Right renal cortex interstitium (tissue), 3 donors: ENCODE results near the gene CSH2. TPM values are rescaled to one million over a fixed set of nuclear protein-coding genes. Genes with fewer than 3 reads are reported as not detected.
"Not testable (repeated sequence)": the region's sequence is repeated elsewhere in the genome, so short reads cannot be mapped to it uniquely, and the experiment has no call there.

ENCODE experiments used
- DNase-seq, 3 donors: peaks; one replicate each; pipeline ENCODE4 v3.0.0-alpha.2; 2013; ENCODE audit warnings: low read depth in 3 of 3, low spot score in 2 of 3
- polyA plus RNA-seq, 3 donors: library from polyadenylated mRNA; unstranded; fragments of 120-200 nt; gene quantifications; one replicate each; pipeline ENCODE4 v1.2.1, GENCODE V29; 2013; ENCODE audit not compliant: insufficient read length in 3 of 3

The CSH2 gene
- polyA plus RNA-seq, 3 donors, result 1.2 to 2.2 TPM; not detected in 1

GRCh38 chr17:63898899-63899798, 25.7 kb upstream of the CSH2 start:
- DNase-seq, result not testable (repeated sequence)

GRCh38 chr17:63896524-63897354, 23.3 kb upstream of the CSH2 start, which contains the start of gene CSH1:
TSS of gene CSH1 (minus strand) at chr17:63896574. CDS start at chr17:63896511, 63 bp downstream.
- not testable (repeated sequence) for DNase-seq

- DNase-seq, result not testable (repeated sequence)
Observed at GRCh38 chr17:63894821-63895220, 21.3 kb upstream of the CSH2 start.

- DNase-seq, result not testable (repeated sequence)
Observed at GRCh38 chr17:63894021-63894420, 20.5 kb upstream of the CSH2 start.

GRCh38 chr17:63892316-63893037, 19.0 kb upstream of the CSH2 start:
- not testable (repeated sequence) for DNase-seq

GRCh38 chr17:63889026-63889848, 15.8 kb upstream of the CSH2 start:
- DNase-seq, result not testable (repeated sequence)

GRCh38 chr17:63885119-63885518, 11.6 kb upstream of the CSH2 start:
- DNase-seq, result not testable (repeated sequence)

GRCh38 chr17:63882626-63883126, 9.2 kb upstream of the CSH2 start:
- DNase-seq, result not testable (repeated sequence)

GRCh38 chr17:63881935-63882601, 8.6 kb upstream of the CSH2 start, which contains the start of gene GH2:
TSS of gene GH2 (minus strand) at chr17:63881944. CDS start at chr17:63881801, 143 bp downstream.
- DNase-seq, result peak; percentile 20 to 31 (median 26)

- DNase-seq, result not testable (repeated sequence)
Observed at GRCh38 chr17:63881337-63881736, 7.9 kb upstream of the CSH2 start.

- DNase-seq, result no peak
Observed at GRCh38 chr17:63880706-63881105, 7.2 kb upstream of the CSH2 start.

- not testable (repeated sequence) for DNase-seq
Observed at GRCh38 chr17:63878413-63878812, 4.9 kb upstream of the CSH2 start.

GRCh38 chr17:63874693-63875092, 1.2 kb upstream of the CSH2 start:
- not testable (repeated sequence) for DNase-seq

GRCh38 chr17:63874061-63874626, 667 bp upstream of the CSH2 start:
- not testable (repeated sequence) for DNase-seq

- not testable (repeated sequence) for DNase-seq
Observed at GRCh38 chr17:63871646-63872365, 1.7 kb downstream of the CSH2 start.

- not testable (repeated sequence) for DNase-seq
Observed at GRCh38 chr17:63870292-63870665, 3.2 kb downstream of the CSH2 start.

- not testable (repeated sequence) for DNase-seq
Observed at GRCh38 chr17:63869491-63870291, 3.8 kb downstream of the CSH2 start.
